Stimulated activated CD4-positive, alpha-beta T cell treated with anti-CD3 and anti-CD28 coated beads, TNF-alpha, amount 100 ng/mL, for 48 hours (primary cell): Measurements from ENCODE around the gene MCM5.

Experiments used
- DNase-seq, 3 donors: peaks; one replicate each; pipeline ENCODE4 v3.0.0-alpha.2; 2020; ENCODE audit warnings: low read depth in 3 of 3

MCM5 gene

DNA sequence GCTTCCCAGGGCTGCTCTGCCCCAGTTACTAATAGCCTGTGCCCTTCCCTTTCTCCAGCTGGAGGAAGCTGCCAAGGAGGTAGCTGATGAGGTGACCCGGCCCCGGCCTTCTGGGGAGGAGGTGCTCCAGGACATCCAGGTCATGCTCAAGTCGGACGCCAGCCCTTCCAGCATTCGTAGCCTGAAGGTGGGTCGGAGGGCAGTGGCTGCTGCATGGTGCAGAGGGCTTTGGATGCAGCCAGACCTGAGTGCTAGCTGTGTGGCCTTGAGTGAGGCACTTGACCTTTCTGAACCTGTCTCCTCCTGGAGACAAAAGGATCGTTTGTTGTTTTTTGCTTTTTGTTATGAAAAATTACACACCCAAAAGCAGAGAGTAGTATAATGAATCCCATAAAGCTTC is 3.4 kb downstream of the MCM5 start:
- DNase-seq = no peak

- no peak for DNase-seq
These were observed 4.2 kb downstream of the MCM5 start for GRCh38 chr22:35404176-35404575.

DNA sequence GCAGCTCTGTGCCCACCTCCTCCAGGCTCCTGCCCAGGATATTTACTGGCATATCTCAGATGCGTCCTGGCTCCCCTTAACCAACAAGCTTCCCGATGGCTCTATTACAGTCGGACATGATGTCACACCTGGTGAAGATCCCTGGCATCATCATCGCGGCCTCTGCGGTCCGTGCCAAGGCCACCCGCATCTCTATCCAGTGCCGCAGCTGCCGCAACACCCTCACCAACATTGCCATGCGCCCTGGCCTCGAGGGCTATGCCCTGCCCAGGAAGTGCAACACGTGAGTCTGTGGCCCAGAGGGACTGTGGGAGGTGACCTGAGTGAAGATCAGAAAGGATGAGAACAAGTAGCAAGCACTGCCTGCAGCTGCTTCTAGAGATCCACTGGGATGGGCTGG is 6.5 kb downstream of the MCM5 start:
- no peak for DNase-seq

DNA sequence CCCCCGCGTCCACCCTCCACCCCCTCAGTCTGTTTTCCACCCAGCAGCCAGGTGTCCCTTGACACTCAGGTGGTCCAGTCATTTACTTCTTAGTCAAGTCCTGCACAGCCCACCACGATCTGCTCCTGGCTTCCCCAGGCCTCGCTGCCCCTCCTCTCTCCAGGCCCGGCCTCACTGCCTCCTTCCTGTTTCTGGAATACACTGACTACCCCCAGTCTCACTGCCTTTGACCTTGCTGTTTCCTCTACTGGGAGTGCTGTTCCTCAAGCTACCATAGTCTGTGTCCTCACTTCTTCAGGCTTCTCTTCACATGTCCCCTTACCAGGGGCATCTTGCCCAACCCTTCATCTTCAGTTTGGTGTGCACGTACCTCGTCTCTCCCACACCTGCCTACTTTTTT is 7.4 kb downstream of the MCM5 start:
- DNase-seq = no peak

DNA sequence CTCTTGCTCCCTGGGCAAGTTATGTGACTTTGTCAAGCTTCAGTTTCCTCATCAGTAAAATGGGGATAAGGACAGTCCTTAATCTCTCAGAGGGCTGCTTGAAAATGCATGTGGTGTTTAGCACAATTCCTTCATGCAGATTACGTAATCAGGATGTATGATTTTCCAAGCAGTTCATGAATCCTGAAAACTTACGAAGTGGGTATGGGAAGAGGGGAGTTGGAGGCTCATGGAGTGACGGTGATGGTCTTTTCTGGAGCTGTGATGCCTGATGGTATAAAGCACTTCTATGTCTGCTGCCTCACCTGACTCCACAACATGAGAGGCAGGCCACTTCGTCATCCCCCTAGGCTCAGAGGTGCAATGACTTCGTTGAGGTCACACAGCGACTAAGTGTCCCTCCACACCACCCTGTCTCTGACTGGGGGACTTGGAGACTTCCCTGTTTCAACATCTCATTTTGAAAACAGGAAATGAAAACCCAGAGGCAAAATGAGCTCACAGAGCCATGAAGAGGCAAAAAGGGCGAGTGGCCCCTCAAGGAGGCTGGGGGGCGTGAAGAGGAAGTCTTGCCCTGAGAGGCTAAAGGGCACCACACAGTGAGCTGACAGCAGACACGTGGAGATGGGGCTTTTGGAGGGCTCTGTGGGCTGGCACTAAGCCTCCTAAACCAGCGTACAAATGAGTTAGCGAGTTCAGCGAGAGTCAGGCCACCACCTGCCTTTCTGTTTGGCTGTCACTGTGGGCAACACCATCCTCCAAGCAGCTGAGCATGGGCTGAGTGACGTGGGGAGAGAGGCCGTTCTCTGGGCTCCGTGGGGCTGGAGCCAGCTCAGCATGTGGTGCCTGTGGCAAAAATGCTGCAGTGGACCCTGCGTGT is 10.1 kb downstream of the MCM5 start:
- no peak for DNase-seq

DNA sequence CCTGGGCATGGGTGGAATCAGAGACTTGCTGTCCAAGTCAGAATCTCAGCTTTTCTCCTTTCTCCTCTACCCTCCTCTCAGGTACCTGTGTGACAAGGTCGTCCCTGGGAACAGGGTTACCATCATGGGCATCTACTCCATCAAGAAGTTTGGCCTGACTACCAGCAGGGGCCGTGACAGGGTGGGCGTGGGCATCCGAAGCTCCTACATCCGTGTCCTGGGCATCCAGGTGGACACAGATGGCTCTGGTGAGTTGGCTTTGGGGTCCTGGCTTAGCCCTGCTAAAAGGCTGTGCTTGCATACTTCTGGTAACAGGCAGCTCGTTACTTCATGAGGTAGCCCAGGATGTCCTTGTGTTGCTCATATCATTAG is 10.7 kb downstream of the MCM5 start:
- no peak for DNase-seq

- no peak for DNase-seq
These were observed 11.2 kb downstream of the MCM5 start for GRCh38 chr22:35411102-35411501.

GRCh38 chr22:35413624-35414023 is 13.7 kb downstream of the MCM5 start:
- DNase-seq = no peak

GRCh38 chr22:35417606-35418005 is 17.7 kb downstream of the MCM5 start:
- DNase-seq = no peak

DNA sequence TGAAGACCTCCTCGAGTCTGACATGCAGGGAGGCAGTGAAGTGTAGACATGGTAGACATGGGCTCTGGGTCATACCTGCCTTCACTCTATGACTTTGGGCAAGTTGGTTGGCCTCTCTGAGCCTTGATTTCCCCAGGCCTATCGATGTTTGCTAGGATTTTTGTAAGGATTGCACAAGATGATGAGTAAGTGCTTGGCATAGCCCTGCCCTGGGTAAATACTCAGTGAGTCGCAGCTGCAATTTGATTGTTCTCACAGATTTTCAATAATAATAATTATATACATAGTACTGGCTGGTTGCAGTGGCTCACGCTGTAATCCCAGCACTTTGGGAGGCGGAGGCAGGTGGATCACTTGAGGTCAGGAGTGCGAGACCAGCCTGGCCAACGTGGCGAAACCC is 18.1 kb downstream of the MCM5 start:
- DNase-seq = no peak

- no peak for DNase-seq
These were observed 18.8 kb downstream of the MCM5 start for GRCh38 chr22:35418731-35419130.

DNA sequence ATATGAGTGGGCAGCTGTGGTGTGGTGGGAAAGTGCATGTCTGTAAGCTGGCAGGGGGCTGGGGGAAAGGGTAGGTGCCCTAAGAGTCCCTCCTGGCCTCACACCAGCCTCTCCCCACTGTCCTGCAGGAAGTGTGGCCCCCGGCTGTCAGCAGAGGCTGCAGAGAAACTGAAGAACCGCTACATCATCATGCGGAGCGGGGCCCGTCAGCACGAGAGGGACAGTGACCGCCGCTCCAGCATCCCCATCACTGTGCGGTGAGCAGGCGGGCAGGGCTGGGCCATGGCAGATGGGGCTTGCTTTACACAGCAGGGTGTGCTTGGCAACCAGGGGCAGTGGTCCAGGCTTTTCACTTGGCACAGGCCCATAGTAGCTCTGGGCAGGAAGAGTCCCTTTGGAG is 19.8 kb downstream of the MCM5 start:
- DNase-seq = no peak

DNA sequence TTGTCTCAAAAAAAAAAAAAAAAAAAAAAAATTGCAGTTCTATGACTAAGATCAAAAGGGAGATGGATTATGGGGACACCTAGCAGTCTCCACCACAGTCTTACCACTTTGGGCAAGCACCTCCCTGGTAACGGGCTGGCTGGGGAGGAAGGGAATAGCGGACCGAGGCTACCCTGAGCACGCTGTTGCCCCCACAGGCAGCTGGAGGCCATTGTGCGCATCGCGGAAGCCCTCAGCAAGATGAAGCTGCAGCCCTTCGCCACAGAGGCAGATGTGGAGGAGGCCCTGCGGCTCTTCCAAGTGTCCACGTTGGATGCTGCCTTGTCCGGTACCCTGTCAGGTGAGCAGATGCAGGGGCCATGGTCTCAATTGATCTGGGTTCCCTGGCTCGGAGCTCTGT is 21.2 kb downstream of the MCM5 start:
- no peak for DNase-seq

- no peak for DNase-seq
These were observed 22.2 kb downstream of the MCM5 start for GRCh38 chr22:35422145-35422544.

DNA sequence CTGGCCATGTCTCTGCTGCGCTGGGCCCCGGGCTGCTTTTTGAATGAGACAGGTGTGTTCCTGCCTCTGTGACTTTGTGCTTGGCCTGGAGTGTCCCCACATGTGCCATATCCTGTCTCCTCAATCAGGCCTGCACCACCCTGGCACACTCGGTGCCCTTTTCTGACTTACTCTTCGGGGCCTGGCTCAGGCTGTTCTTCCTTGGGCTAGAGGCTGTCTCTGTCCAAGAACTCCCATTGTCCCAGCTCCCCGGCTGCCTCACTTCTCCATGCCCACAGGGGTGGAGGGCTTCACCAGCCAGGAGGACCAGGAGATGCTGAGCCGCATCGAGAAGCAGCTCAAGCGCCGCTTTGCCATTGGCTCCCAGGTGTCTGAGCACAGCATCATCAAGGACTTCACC is 23.0 kb downstream of the MCM5 start:
- no peak for DNase-seq

GRCh38 chr22:35424081-35424480 is 24.1 kb downstream of the MCM5 start:
- no peak for DNase-seq

DNA sequence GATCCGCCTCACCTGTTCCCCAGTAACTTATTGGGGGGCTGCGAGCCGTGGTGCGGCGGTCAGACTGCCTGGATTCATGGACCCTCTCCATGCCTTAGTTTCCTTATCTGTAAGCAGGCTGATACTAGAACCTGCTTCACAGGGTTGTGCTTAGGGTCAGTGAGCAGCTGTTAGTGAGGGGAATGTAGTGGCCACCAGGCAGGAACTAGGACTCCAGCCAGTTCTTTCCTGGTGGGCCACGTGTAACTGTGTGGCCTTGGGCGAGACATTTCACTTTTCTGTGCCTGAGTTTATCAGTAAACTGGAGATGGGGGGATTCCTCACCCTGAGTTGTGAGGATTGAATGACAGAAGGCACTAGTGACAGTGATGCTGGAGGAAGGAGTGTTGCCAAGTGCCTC is 24.8 kb downstream of the MCM5 start:
- no peak for DNase-seq

DNA sequence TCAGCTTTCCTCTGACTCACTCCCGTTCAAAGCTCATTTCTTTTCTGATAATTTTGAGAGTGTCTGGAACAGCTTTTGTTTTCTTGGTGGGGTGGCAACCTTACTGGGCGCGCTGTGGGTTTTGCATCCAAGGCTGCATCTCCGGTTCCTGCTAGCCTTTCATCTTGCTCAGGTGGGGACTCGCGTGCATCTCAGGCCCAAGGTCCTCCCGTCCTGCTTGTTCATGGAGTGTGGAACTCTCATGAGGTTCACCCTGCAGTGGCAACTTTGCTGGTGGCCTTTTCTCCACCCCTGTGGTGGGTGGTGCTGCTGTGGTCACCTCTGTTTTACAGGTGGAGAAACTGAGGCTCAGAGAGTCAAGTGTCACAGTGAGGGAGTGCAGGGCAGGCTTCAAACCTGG is 25.6 kb downstream of the MCM5 start:
- no peak for DNase-seq

- no peak for DNase-seq
These were observed 26.2 kb downstream of the MCM5 start for GRCh38 chr22:35425971-35426800.

- DNase-seq = no peak
These were observed 26.8 kb downstream of the MCM5 start for GRCh38 chr22:35426801-35427140.

GRCh38 chr22:35430897-35431322 is 31.0 kb downstream of the MCM5 start:
- DNase-seq = peak; percentile 43 to 63 (median 56)

GRCh38 chr22:35431483-35432227 is 31.7 kb downstream of the MCM5 start:
- no peak for DNase-seq
